RWPE2 (cell line): ENCODE measurements around the gene GTF2B.
A peak's percentile ranks its signal among the peaks of the same experiment; 100 is the strongest.
"Not testable (repeated sequence)": the region's sequence is repeated elsewhere in the genome, so short reads cannot be mapped to it uniquely, and the experiment has no call there.

Source experiments
- ATAC-seq: fragments of 200-7000 bp; cut with Tn5 transposase; 3 replicates; pipeline ENCODE4 v1.9.1; 2021; ENCODE audit warnings: low read depth
- DNase-seq: peaks from one replicate; pipeline ENCODE4 v3.0.0-alpha.2; 2020; ENCODE audit warnings: low spot score
- H3K27ac ChIP-seq: fragments of 450-650 bp; 2 replicates; pipeline ENCODE4 v1.5.1; 2017; ENCODE audit warnings: mild to moderate bottlenecking; ENCODE audit not compliant: poor library complexity, severe bottlenecking
- H3K27me3 ChIP-seq: fragments of 250-450 bp; sonication (Bioruptor Pico); 2 replicates; pipeline ENCODE4 v1.5.1; 2021; ENCODE audit warnings: mild to moderate bottlenecking, moderate library complexity; ENCODE audit not compliant: insufficient read depth, poor library complexity, severe bottlenecking
- H3K36me3 ChIP-seq: fragments of 250-450 bp; sonication (Bioruptor Pico); 2 replicates; pipeline ENCODE4 v1.5.1; 2020; ENCODE audit warnings: low read depth, mild to moderate bottlenecking, moderate library complexity
- H3K4me1 ChIP-seq: fragments of 250-450 bp; sonication (Bioruptor Pico); 2 replicates; pipeline ENCODE4 v1.5.1; 2021; ENCODE audit warnings: mild to moderate bottlenecking, moderate library complexity; ENCODE audit not compliant: insufficient read depth, poor library complexity, severe bottlenecking
- H3K4me3 ChIP-seq: fragments of 250-450 bp; sonication (Bioruptor Pico); 2 replicates; pipeline ENCODE4 v1.5.1; 2021; ENCODE audit warnings: mild to moderate bottlenecking, moderate library complexity; ENCODE audit not compliant: severe bottlenecking
- H3K9me3 ChIP-seq: fragments of 250-450 bp; sonication (Bioruptor Pico); 2 replicates; pipeline ENCODE4 v1.5.1; 2021; ENCODE audit warnings: mild to moderate bottlenecking, moderate library complexity; ENCODE audit not compliant: severe bottlenecking
- TF ChIP-seq, protein P1 (sequence below): fragments of 450-650 bp; IDR thresholded peaks from one replicate; pipeline ENCODE4 v1.5.1; 2017; ENCODE audit warnings: mild to moderate bottlenecking, moderate library complexity; ENCODE audit not compliant: poor library complexity, severe bottlenecking

GTF2B gene

GRCh38 chr1:88891318-88891950 lies at the start of gene GTF2B:
TSS of gene GTF2B (minus strand) at chr1:88891567. CDS start at chr1:88891499, 68 bp downstream.
- Histone ChIP-seq H3K27ac (peak within 1 kb of the TSS; percentile 44), H3K36me3 (peaks cover 24% of the 10 kb centered on the region), H3K27me3 (no peaks in the 10 kb centered on the region), H3K9me3 (no peaks in the 10 kb centered on the region), H3K4me3 (peak within 1 kb of the TSS; percentile 80), H3K4me1 (peaks cover 11% of the 10 kb centered on the region)
- ATAC-seq (peak; percentile 84), DNase-seq (peak; percentile 88)
- TF ChIP-seq, protein P1, sequence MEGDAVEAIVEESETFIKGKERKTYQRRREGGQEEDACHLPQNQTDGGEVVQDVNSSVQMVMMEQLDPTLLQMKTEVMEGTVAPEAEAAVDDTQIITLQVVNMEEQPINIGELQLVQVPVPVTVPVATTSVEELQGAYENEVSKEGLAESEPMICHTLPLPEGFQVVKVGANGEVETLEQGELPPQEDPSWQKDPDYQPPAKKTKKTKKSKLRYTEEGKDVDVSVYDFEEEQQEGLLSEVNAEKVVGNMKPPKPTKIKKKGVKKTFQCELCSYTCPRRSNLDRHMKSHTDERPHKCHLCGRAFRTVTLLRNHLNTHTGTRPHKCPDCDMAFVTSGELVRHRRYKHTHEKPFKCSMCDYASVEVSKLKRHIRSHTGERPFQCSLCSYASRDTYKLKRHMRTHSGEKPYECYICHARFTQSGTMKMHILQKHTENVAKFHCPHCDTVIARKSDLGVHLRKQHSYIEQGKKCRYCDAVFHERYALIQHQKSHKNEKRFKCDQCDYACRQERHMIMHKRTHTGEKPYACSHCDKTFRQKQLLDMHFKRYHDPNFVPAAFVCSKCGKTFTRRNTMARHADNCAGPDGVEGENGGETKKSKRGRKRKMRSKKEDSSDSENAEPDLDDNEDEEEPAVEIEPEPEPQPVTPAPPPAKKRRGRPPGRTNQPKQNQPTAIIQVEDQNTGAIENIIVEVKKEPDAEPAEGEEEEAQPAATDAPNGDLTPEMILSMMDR, result no peak

DNA sequence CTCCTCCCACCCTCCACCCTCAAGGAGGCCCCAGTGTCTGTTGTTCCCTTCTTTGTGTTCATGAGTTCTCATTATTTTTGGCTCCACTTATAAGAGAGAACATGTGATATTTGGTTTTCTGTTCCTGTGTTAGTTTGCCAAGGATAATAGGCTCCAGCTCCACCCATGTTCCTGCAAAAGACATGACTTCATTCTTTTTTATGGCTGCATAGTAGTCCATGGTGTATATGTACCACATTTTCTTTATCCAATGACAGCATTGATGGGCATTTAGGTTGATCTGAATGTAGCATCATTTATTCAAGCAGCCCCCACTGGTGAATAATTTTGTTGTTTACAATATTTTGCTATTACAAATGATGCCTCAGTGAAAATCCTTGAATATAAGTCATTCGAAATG lies 47.2 kb upstream of the GTF2B start:
- not testable (repeated sequence) for ATAC-seq
- peaks cover 62% of the 10 kb centered on the region for H3K36me3 ChIP-seq

DNA sequence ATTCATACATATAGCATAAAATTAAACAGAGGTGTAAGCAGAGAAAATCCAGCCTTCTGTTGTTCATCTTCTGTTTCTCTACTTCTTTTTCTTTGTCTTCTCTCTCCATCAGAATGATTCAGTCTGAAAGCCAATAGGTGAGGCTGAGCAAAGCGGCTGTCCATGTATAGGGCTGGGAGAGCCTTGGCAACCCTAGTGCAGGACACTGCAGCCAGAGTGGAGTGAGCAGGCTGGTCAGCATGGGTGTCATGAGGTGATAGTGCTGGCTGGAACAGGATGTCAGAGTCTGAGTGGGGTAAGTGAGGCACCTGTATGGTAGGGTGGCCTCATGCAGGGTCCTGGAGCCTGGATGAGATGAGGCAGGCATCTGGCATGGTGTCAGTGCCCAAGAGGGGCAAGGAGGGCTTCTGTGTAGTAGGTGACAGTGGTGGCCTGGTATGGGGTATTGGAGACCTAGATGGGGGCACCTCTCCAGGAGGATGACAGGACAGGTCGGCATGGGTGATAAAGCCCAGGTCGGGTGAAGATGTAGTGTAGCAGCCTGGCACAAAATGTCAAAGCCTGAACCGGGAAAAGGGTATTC lies 45.5 kb upstream of the GTF2B start:
- Histone ChIP-seq H3K9me3 (no peaks in the 10 kb centered on the region), H3K36me3 (peaks cover 48% of the 10 kb centered on the region), H3K4me3 (no peak overlapping the region), H3K27ac (no peak overlapping the region), H3K27me3 (no peaks in the 10 kb centered on the region), H3K4me1 (no peaks in the 10 kb centered on the region)
- TF ChIP-seq, protein P1, result no peak
- ATAC-seq (peak; percentile 12; the same call in 1 of the 3 replicates), DNase-seq (no peak)

More for the DNA sequence above, 47.2 kb upstream of the GTF2B start:
- not testable (repeated sequence) for H3K9me3 ChIP-seq, DNase-seq, H3K27me3 ChIP-seq, H3K4me1 ChIP-seq, H3K4me3 ChIP-seq, H3K27ac ChIP-seq

DNA sequence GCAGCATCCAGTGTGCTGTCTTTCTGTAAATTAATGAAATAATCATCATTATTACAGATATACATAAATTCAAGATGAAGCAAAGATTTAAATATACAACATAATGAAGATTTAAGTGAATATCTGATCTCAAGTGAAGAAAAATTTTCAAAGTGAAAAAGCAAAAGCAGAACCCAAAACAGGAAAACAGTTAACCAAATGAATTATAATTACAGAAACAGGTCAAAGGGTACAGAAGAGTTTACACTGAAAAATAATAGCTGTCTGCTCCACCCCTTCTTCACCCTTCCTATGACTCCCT lies 44.8 kb upstream of the GTF2B start:
- H3K36me3 ChIP-seq, result peaks cover 41% of the 10 kb centered on the region
- no peak for ATAC-seq

GRCh38 chr1:88935522-88936222 lies 44.3 kb upstream of the GTF2B start:
- Histone ChIP-seq H3K27ac (no peak overlapping the region), H3K27me3 (no peaks in the 10 kb centered on the region), H3K36me3 (peaks cover 36% of the 10 kb centered on the region), H3K9me3 (no peaks in the 10 kb centered on the region), H3K4me3 (no peak overlapping the region), H3K4me1 (no peaks in the 10 kb centered on the region)
- TF ChIP-seq, protein P1, result peak; percentile 86
- no peak for DNase-seq
- ATAC-seq, result no peak; the same call in 2 of the 3 replicates

More for the DNA sequence above, 44.8 kb upstream of the GTF2B start:
- Histone ChIP-seq H3K4me3 (no peak overlapping the region), H3K27me3 (no peaks in the 10 kb centered on the region), H3K9me3 (no peaks in the 10 kb centered on the region), H3K4me1 (no peaks in the 10 kb centered on the region), H3K27ac (no peak overlapping the region)
- TF ChIP-seq, protein P1, result peak; percentile 67
- no peak for DNase-seq

- H3K4me1 ChIP-seq, H3K4me3 ChIP-seq, H3K9me3 ChIP-seq, H3K27ac ChIP-seq, DNase-seq, H3K36me3 ChIP-seq, H3K27me3 ChIP-seq, ATAC-seq: not testable (repeated sequence)
These were observed 38.8 kb upstream of the GTF2B start for GRCh38 chr1:88930176-88930575.
